SK-MEL-5 (cell line): ENCODE measurements around the gene PTPRK. TPM values are rescaled to one million over a fixed set of nuclear protein-coding genes. Genes with fewer than 3 reads are reported as not detected.

Experiments used
- DNase-seq: peaks from one replicate; pipeline ENCODE4 v3.0.0-alpha.2; 2016; ENCODE audit warnings: low read depth, low spot score
- in situ Hi-C: cut with HindIII; loops from 2 replicates; pipeline ENCODE4 v1.10.0; 2016; ENCODE audit warnings: low sequenced_read_pairs, high pct_unique_total_duplicates, low pct_unique_long_range_greater_than_20kb
- total RNA-seq: library from RNA; depleted of rRNA; stranded (reverse); fragments of >200 nt; shearing (Covaris generic); gene quantifications from 2 replicates; pipeline ENCODE4 v1.2.3, GENCODE V29; 2014

Gene PTPRK
- total RNA-seq, 1 experiment from 2014 or later = 25.5 TPM

- in situ Hi-C loops = loop anchor here (25.0 kb wide), 1 partner anchor 182 kb away; no protein-coding TSS in a partner anchor
- peak; percentile 20 for DNase-seq
These were observed 1.1 kb downstream of the PTPRK start for GRCh38 chr6:128519132-128519930.

- DNase-seq = no peak
- in situ Hi-C loops = loop anchor here (25.0 kb wide), 1 partner anchor 181 kb away; no protein-coding TSS in a partner anchor
These were observed 1.8 kb downstream of the PTPRK start for GRCh38 chr6:128518434-128519131.

GRCh38 chr6:128517124-128517523, 3.3 kb downstream of the PTPRK start:
- no peak for DNase-seq
- in situ Hi-C loops = loop anchor here (25.0 kb wide), 1 partner anchor 180 kb away; no protein-coding TSS in a partner anchor

- in situ Hi-C loops = loop anchor here (25.0 kb wide), 1 partner anchor 179 kb away; no protein-coding TSS in a partner anchor
- DNase-seq = peak; percentile 44
These were observed 3.9 kb downstream of the PTPRK start for GRCh38 chr6:128516514-128516898.

- no peak for DNase-seq
These were observed 4.6 kb downstream of the PTPRK start for GRCh38 chr6:128515550-128516513.

GRCh38 chr6:128513878-128514277, 6.5 kb downstream of the PTPRK start:
- in situ Hi-C loops = loop anchor here (25.0 kb wide), 1 partner anchor 177 kb away; no protein-coding TSS in a partner anchor
- no peak for DNase-seq

More at GRCh38 chr6:128515550-128516513, 4.6 kb downstream of the PTPRK start:
- in situ Hi-C loops = loop anchor here (25.0 kb wide), 1 partner anchor 179 kb away; no protein-coding TSS in a partner anchor

- in situ Hi-C loops = loop anchor here (25.0 kb wide), 1 partner anchor 175 kb away; no protein-coding TSS in a partner anchor
- no peak for DNase-seq
These were observed 8.1 kb downstream of the PTPRK start for GRCh38 chr6:128512296-128512695.

GRCh38 chr6:128511506-128511905, 8.9 kb downstream of the PTPRK start:
- in situ Hi-C loops = loop anchor here (25.0 kb wide), 1 partner anchor 174 kb away; no protein-coding TSS in a partner anchor

GRCh38 chr6:128509709-128510108, 10.7 kb downstream of the PTPRK start:
- in situ Hi-C loops = loop anchor here (25.0 kb wide), 1 partner anchor 172 kb away; no protein-coding TSS in a partner anchor
- no peak for DNase-seq

More at GRCh38 chr6:128511506-128511905, 8.9 kb downstream of the PTPRK start:
- DNase-seq = no peak

GRCh38 chr6:128508588-128509296, 11.7 kb downstream of the PTPRK start:
- in situ Hi-C loops = loop anchor here (25.0 kb wide), 1 partner anchor 171 kb away; no protein-coding TSS in a partner anchor
- peak; percentile 89 for DNase-seq

GRCh38 chr6:128507337-128508310, 12.8 kb downstream of the PTPRK start:
- no peak for DNase-seq
- in situ Hi-C loops = loop anchor here (25.0 kb wide), 1 partner anchor 170 kb away; no protein-coding TSS in a partner anchor

- in situ Hi-C loops = loop anchor here (25.0 kb wide), 1 partner anchor 168 kb away; no protein-coding TSS in a partner anchor
- DNase-seq = no peak
These were observed 14.8 kb downstream of the PTPRK start for GRCh38 chr6:128505603-128506002.

GRCh38 chr6:128504003-128504654, 16.3 kb downstream of the PTPRK start:
- in situ Hi-C loops = loop anchor here (25.0 kb wide), 1 partner anchor 167 kb away; no protein-coding TSS in a partner anchor
- no peak for DNase-seq

GRCh38 chr6:128500749-128501600, 19.4 kb downstream of the PTPRK start:
- in situ Hi-C loops = loop anchor here (25.0 kb wide), 1 partner anchor 164 kb away; no protein-coding TSS in a partner anchor
- no peak for DNase-seq
